BE2C (cell line): ENCODE results near the gene RAB9A.

ENCODE experiments used
- DNase-seq: peaks from one replicate; pipeline ENCODE4 v3.0.0-alpha.2; 2020
- H3K27me3 ChIP-seq: fragments of 250-450 bp; sonication (Bioruptor Pico); 2 replicates; pipeline ENCODE4 v1.5.1; 2020; ENCODE audit warnings: mild to moderate bottlenecking
- H3K36me3 ChIP-seq: fragments of 250-450 bp; sonication (Bioruptor Pico); 2 replicates; pipeline ENCODE4 v1.5.1; 2020; ENCODE audit warnings: mild to moderate bottlenecking
- H3K4me1 ChIP-seq: fragments of 250-450 bp; sonication (Bioruptor Pico); 2 replicates; pipeline ENCODE4 v1.5.1; 2020
- H3K4me3 ChIP-seq: 2 replicates; pipeline ENCODE4 v1.5.1; 2011; ENCODE audit warnings: low read depth, low read length
- H3K9me3 ChIP-seq: fragments of 250-450 bp; sonication (Bioruptor Pico); 2 replicates; pipeline ENCODE4 v1.5.1; 2020
- TF ChIP-seq, protein P1 (sequence below): IDR thresholded peaks from 2 replicates; pipeline ENCODE4 v1.5.1; 2012; ENCODE audit warnings: mild to moderate bottlenecking, low read depth, low read length

Gene RAB9A

DNA sequence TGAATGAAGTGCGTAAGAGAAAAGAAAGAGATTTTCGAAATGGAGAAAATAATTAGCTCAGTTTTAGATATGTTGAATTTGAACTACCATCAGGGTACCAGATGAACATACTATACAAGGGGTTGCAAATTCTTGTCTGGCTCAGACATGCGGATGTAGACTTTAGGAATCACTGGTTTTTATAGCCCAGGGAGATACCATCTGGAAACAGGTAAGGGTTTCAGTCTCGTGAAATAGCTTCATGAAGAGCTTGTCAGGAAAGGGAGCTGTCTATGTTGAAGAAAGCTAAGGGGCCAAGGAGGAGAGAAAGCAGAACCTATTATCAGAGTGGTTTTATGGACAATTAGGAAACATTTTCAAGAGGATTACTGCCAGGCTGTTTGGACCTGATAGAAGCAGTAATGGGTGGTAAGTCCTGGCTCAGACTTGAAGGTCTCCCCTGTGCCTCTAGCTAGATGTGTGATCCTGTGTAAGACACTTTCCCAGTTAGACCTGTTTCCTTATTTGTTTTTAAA lies 6.7 kb downstream of the RAB9A start:
- Histone ChIP-seq H3K4me3 (no peak overlapping the region), H3K4me1 (peaks cover 5% of the 10 kb centered on the region; the same call in 1 of the 2 replicates), H3K27me3 (no peaks in the 10 kb centered on the region), H3K9me3 (no peaks in the 10 kb centered on the region), H3K36me3 (no peaks in the 10 kb centered on the region)
- TF ChIP-seq, protein P1, sequence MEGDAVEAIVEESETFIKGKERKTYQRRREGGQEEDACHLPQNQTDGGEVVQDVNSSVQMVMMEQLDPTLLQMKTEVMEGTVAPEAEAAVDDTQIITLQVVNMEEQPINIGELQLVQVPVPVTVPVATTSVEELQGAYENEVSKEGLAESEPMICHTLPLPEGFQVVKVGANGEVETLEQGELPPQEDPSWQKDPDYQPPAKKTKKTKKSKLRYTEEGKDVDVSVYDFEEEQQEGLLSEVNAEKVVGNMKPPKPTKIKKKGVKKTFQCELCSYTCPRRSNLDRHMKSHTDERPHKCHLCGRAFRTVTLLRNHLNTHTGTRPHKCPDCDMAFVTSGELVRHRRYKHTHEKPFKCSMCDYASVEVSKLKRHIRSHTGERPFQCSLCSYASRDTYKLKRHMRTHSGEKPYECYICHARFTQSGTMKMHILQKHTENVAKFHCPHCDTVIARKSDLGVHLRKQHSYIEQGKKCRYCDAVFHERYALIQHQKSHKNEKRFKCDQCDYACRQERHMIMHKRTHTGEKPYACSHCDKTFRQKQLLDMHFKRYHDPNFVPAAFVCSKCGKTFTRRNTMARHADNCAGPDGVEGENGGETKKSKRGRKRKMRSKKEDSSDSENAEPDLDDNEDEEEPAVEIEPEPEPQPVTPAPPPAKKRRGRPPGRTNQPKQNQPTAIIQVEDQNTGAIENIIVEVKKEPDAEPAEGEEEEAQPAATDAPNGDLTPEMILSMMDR: no peak
- DNase-seq: no peak

DNA sequence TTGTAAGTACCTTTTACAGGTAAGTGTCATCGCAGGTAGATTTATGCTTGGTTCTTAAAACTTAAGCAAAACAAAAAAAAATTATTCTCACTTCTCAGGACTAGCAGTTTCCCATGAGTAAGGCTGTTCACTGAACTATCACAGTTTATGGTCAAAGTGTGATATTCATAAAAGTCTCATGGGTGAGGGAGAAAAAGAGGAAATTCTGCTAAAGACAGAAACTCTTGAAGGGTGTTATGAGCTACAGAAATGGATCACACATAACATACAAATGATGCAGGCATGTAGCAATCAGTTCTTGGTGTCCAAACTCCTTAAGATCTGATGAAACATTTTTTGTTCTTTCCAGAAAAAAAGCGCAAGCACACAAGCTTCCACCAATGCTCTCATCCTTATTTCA lies 8.5 kb downstream of the RAB9A start:
- H3K4me1 ChIP-seq: peaks cover 5% of the 10 kb centered on the region; the same call in 1 of the 2 replicates
- no peaks in the 10 kb centered on the region for H3K36me3 ChIP-seq
- TF ChIP-seq, protein P1: no peak
- DNase-seq: no peak
- no peaks in the 10 kb centered on the region for H3K27me3 ChIP-seq
- no peaks in the 10 kb centered on the region for H3K9me3 ChIP-seq
- H3K4me3 ChIP-seq: no peak overlapping the region

DNA sequence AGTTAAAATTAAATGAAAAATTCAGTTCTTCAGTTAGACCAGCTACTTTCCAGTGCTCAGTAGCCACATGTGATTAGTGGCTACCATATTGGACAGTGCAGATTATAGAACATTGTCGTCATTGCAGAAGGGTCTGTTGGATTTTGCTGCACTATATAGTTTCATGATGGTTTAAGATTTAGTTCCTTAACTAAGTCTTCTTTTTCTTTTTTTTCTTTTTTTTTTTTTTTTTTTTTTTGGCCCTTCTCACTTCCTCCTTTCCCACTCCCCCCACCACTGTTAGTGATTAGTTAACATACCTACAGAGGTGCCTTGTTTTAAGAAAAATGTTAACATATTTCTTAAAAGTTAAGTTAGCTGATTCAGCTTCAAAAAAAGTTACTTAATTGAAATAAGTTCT lies 9.0 kb downstream of the RAB9A start:
- Histone ChIP-seq H3K9me3 (no peaks in the 10 kb centered on the region), H3K4me1 (peaks cover 3% of the 10 kb centered on the region; the same call in 1 of the 2 replicates), H3K36me3 (no peaks in the 10 kb centered on the region), H3K27me3 (no peaks in the 10 kb centered on the region), H3K4me3 (no peak overlapping the region)
- TF ChIP-seq, protein P1: no peak
- DNase-seq: no peak

DNA sequence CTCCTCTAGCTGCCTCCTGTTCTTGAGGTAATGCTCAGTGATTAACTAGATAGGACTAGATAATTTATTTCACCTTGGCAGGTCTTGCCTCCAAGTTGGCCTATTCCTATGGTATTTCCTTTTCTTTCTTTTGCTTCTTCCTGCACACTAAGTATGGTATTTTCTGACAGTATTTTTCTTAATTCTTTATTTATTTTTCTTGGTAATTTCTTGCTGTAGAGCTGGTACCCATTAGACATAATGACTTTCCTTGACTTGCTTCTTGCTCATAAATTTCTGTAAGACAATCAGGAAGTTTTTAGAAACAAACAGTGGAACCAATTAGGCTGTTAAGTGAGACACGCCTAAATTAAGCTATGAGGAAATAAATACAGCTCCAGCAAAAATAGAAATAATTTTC lies 9.5 kb downstream of the RAB9A start:
- Histone ChIP-seq H3K27me3 (no peaks in the 10 kb centered on the region), H3K9me3 (no peaks in the 10 kb centered on the region), H3K36me3 (no peaks in the 10 kb centered on the region), H3K4me3 (no peak overlapping the region), H3K4me1 (peaks cover under 1% of the 10 kb centered on the region; the same call in 1 of the 2 replicates)
- TF ChIP-seq, protein P1: no peak
- DNase-seq: no peak

DNA sequence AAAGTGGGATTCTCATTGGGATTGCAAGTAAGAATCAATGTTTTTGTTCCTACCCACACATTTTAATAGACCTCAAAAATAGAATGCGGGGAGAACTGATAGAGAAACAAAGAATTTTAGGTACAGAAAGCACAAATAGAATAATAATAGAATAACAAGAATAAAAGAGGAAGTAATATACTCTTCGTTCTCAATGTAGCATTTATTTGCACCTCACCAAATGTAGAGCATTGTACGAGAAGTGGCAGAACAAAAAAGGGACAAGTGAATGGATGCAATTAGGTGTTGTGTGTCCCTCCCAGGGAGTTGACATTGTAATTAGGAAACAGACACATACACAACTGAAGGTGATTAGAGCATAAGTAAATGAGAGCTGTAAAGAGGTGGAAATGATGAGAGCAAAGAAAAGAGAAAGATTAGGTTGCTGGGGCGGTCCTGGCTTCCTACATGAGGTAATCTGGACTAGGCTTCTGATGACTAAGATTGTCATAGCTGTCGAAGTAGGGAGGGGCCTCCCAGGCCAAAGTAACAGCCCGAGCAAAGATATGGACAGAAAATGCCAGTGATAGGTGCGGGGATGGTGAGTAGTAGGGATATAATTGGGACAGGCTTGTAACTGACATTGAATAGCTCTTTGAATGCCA lies 10.4 kb downstream of the RAB9A start:
- DNase-seq: no peak
- H3K9me3 ChIP-seq: no peaks in the 10 kb centered on the region
- no peaks in the 10 kb centered on the region for H3K4me1 ChIP-seq

DNA sequence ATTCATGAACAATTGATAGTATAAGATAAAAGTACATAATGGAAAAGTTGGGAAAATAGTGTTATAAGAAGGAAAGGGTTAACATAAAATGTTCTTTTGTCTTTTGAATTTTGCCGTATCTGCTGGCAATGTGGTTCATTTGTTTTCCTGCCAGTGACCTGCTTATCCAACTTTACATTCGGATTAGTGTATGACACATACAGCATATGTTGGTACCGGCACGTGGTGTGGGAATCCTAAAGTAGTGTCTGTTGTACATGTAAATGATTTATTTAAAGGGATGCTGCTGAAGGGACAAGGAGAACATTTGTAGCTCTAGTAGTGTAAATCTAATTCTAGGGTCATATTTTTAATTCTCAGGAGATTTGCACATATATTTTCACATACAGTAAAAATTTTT lies 11.5 kb downstream of the RAB9A start:
- no peak for DNase-seq
- no peaks in the 10 kb centered on the region for H3K9me3 ChIP-seq
- H3K36me3 ChIP-seq: no peaks in the 10 kb centered on the region
- H3K4me3 ChIP-seq: no peak overlapping the region
- H3K4me1 ChIP-seq: no peaks in the 10 kb centered on the region
- TF ChIP-seq, protein P1: no peak
- no peaks in the 10 kb centered on the region for H3K27me3 ChIP-seq

More for the DNA sequence above, 10.4 kb downstream of the RAB9A start:
- Histone ChIP-seq H3K4me3 (no peak overlapping the region), H3K27me3 (no peaks in the 10 kb centered on the region), H3K36me3 (no peaks in the 10 kb centered on the region)
- TF ChIP-seq, protein P1: no peak
